PFSK-1 (cell line): ENCODE results near the gene LRRC47. TPM values are rescaled to one million over a fixed set of nuclear protein-coding genes. Genes with fewer than 3 reads are reported as not detected.

Experiments used
- FOXP2 ChIP-seq: optimal IDR thresholded peaks from 2 replicates; pipeline ENCODE3; 2011; ENCODE audit warnings: borderline replicate concordance, control low read depth, inconsistent platforms; ENCODE audit not compliant: insufficient read depth; ENCODE audit errors: extremely low read length, extremely low read depth
- POLR2AphosphoS5 ChIP-seq: IDR thresholded peaks from 2 replicates; pipeline ENCODE4 v1.6.1; 2012; ENCODE audit warnings: low read depth, mild to moderate bottlenecking, control low read depth, low read length, moderate library complexity
- REST ChIP-seq, 2 experiments: IDR thresholded peaks; 2 replicates each; pipeline versions ENCODE4 v1.6.1 to v1.8.0; 2011 to 2012; ENCODE audit warnings: low read depth in 2 of 2, low read length in 2 of 2, control low read depth in 1 of 2, inconsistent platforms in 1 of 2, mild to moderate bottlenecking in 1 of 2, moderate library complexity in 1 of 2; ENCODE audit not compliant: insufficient read depth in 1 of 2
- SIN3A ChIP-seq: IDR thresholded peaks from 2 replicates; pipeline ENCODE4 v1.6.1; 2012; ENCODE audit warnings: mild to moderate bottlenecking, low read length, moderate library complexity, borderline replicate concordance; ENCODE audit not compliant: insufficient read depth
- TAF1 ChIP-seq: IDR thresholded peaks from 2 replicates; pipeline ENCODE4 v1.6.1; 2012; ENCODE audit warnings: low read length, control low read depth, borderline replicate concordance; ENCODE audit not compliant: insufficient read depth
- polyA plus RNA-seq: library from polyadenylated mRNA; unstranded; fragments of >200 nt; gene quantifications from one replicate; pipeline ENCODE4 v1.2.1, GENCODE V29; 2012; ENCODE audit warnings: low read depth, missing spikeins; ENCODE audit not compliant: insufficient read length

LRRC47 gene
- 32.4 TPM for polyA plus RNA-seq

GRCh38 chr1:3796215-3797061 is at the start of gene LRRC47:
Gene LRRC47 (minus strand): TSS chr1:3796498. CDS start chr1:3796476, 22 bp downstream.
- TF ChIP-seq REST (IDR thresholded peaks at IDR 0.05; ENCODE audit: insufficient read depth in 1 of 2, low read depth in 2 of 2, low read length in 2 of 2) (no peak), TAF1 (peak; percentile 84; the same call in 1 of the 2 replicates), SIN3A (peak; percentile 84; the same call in 1 of the 2 replicates), POLR2AphosphoS5 (peak; percentile 67), FOXP2 (peak; percentile 66)

- TF ChIP-seq TAF1: no peak
- TF ChIP-seq SIN3A: no peak
- TF ChIP-seq POLR2AphosphoS5: no peak
- no peak for TF ChIP-seq REST (IDR thresholded peaks at IDR 0.05; ENCODE audit: insufficient read depth in 1 of 2, low read depth in 2 of 2, low read length in 2 of 2)
- TF ChIP-seq FOXP2: no peak
Observed at GRCh38 chr1:3842912-3843311, 46.6 kb upstream of the LRRC47 start.

DNA sequence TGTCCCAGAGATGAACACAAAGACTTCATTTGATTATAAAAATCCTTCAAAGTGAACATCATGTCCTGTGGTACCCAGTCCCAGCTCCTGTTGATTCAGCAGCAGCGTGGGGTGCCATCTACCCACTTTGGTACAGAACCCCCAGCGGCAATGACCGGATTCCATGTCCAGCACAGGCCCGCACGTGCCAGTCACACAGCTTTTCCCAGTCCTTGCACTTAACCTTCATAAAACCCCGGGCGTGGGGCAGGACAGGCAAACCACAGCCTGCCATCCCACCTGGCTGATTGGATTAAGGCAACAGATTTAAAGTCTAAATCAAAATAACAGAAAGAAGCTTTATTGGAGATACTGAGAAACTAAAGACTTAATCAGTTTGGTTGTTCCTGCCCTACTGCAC is 45.2 kb upstream of the LRRC47 start:
- no peak for TF ChIP-seq FOXP2
- TF ChIP-seq SIN3A: no peak
- no peak for TF ChIP-seq POLR2AphosphoS5
- TF ChIP-seq REST (IDR thresholded peaks at IDR 0.05; ENCODE audit: insufficient read depth in 1 of 2, low read depth in 2 of 2, low read length in 2 of 2): no peak
- no peak for TF ChIP-seq TAF1

DNA sequence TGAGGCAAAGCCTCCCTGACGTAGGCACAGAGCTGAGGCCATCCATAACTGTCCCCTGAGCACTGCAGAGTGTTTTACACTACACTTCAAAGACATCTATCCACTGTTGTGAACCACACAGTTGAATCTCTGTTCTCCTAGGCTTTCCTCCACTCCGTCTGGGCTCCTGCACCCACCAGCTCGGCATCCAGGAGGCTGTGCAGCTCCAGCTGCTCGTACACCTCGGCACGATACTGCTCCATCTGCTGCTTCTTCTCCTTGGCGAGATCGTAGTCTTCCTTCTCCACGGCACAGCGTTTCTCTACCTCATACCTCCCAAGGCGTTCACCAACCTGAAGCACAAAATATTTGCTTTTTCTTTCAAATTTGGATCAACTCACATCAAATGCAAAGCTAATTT is 42.5 kb upstream of the LRRC47 start:
- TF ChIP-seq FOXP2 (no peak), REST (IDR thresholded peaks at IDR 0.05; ENCODE audit: insufficient read depth in 1 of 2, low read depth in 2 of 2, low read length in 2 of 2) (no peak), POLR2AphosphoS5 (no peak), SIN3A (no peak)
